ENCODE data around the gene SCN2B.

- no peak for TF ChIP-seq TAF1 (IDR thresholded peaks at IDR 0.05; ENCODE audit: low read depth, low read length)
- no peak for TF ChIP-seq POLR2A (IDR thresholded peaks at IDR 0.05; ENCODE audit: low read depth, low read length)
Measured at GRCh38 chr11:118152020-118152551, 24.4 kb downstream of the SCN2B start.
